GM18511 (cell line): ENCODE results near the gene C10orf90.

Source experiments
- ATAC-seq: cut with Tn5 transposase; IDR thresholded peaks from one replicate; pipeline ENCODE4 v1.9.1; 2021; ENCODE audit warnings: mild to moderate bottlenecking, moderate library complexity; ENCODE audit not compliant: unreplicated experiment

The C10orf90 gene

GRCh38 chr10:126433351-126433750, 237.1 kb downstream of the C10orf90 start:
- no peak for ATAC-seq

- no peak for ATAC-seq
These were observed 238.0 kb downstream of the C10orf90 start for GRCh38 chr10:126432507-126432906.

GRCh38 chr10:126431816-126432215, 238.7 kb downstream of the C10orf90 start:
- no peak for ATAC-seq

- no peak for ATAC-seq
These were observed 240.0 kb downstream of the C10orf90 start for GRCh38 chr10:126430512-126430911.

- no peak for ATAC-seq
These were observed 241.2 kb downstream of the C10orf90 start for GRCh38 chr10:126429275-126429674.

GRCh38 chr10:126425489-126426065, 244.9 kb downstream of the C10orf90 start:
- no peak for ATAC-seq

- ATAC-seq: no peak
These were observed 245.5 kb downstream of the C10orf90 start for GRCh38 chr10:126425032-126425431.

- ATAC-seq: no peak
These were observed 246.6 kb downstream of the C10orf90 start for GRCh38 chr10:126423732-126424491.

- no peak for ATAC-seq
These were observed 247.9 kb downstream of the C10orf90 start for GRCh38 chr10:126422567-126422966.

GRCh38 chr10:126421756-126422256, 248.7 kb downstream of the C10orf90 start:
- ATAC-seq: no peak

GRCh38 chr10:126420567-126421300, 249.8 kb downstream of the C10orf90 start:
- ATAC-seq: no peak

GRCh38 chr10:126417220-126417825, 253.2 kb downstream of the C10orf90 start:
- ATAC-seq: no peak

GRCh38 chr10:126409821-126410220, 260.7 kb downstream of the C10orf90 start:
- ATAC-seq: no peak

GRCh38 chr10:126408953-126409641, 261.4 kb downstream of the C10orf90 start:
- ATAC-seq: no peak

GRCh38 chr10:126407831-126408230, 262.7 kb downstream of the C10orf90 start:
- ATAC-seq: no peak

- ATAC-seq: no peak
These were observed 265.2 kb downstream of the C10orf90 start for GRCh38 chr10:126405239-126405775.

GRCh38 chr10:126402721-126403695, 267.5 kb downstream of the C10orf90 start:
- ATAC-seq: no peak

GRCh38 chr10:126400641-126401040, 269.9 kb downstream of the C10orf90 start:
- ATAC-seq: no peak

GRCh38 chr10:126398924-126399323, 271.6 kb downstream of the C10orf90 start:
- no peak for ATAC-seq
